Transverse colon (tissue), 4 donors: ENCODE data around the gene ERC2. TPM values are rescaled to one million over a fixed set of nuclear protein-coding genes. Genes with fewer than 3 reads are reported as not detected.
A peak's percentile ranks its signal among the peaks of the same experiment; 100 is the strongest.

ENCODE experiments used
- DNase-seq: peaks from one replicate; pipeline ENCODE4 v3.0.0-alpha.2; 2019
- H3K27ac ChIP-seq, 4 donors: fragments of 200-600 bp; sonication (generic); 2 replicates each; pipeline ENCODE4 v1.5.1; 2016 to 2018; ENCODE audit warnings: inconsistent platforms in 4 of 4
- H3K27me3 ChIP-seq: fragments of 200-600 bp; sonication (generic); 2 replicates; pipeline ENCODE4 v1.5.1; 2017; ENCODE audit warnings: inconsistent platforms
- H3K36me3 ChIP-seq, 4 donors: fragments of 200-600 bp; sonication (generic); 2 replicates each; pipeline ENCODE4 v1.5.1; 2017 to 2019; ENCODE audit warnings: inconsistent platforms in 4 of 4
- H3K4me1 ChIP-seq, 4 donors: fragments of 200-600 bp; sonication (generic); 2 replicates each; pipeline ENCODE4 v1.5.1; 2017 to 2020; ENCODE audit warnings: inconsistent platforms in 4 of 4
- H3K4me3 ChIP-seq, 4 donors: fragments of 200-600 bp; sonication (generic); 1 replicate in 1 of 4; 2 replicates in 3 of 4; pipeline versions ENCODE4 v1.5.1 to v1.6.1; 2017 to 2019; ENCODE audit warnings: inconsistent platforms in 4 of 4
- H3K9me3 ChIP-seq, 2 donors: fragments of 200-600 bp; sonication (generic); 2 replicates each; pipeline ENCODE4 v1.5.1; 2017 to 2019; ENCODE audit warnings: inconsistent platforms in 2 of 2
- CTCF ChIP-seq, 5 experiments: fragments of 200-600 bp in 3 of 5; fragments of 450-650 bp in 2 of 5; sonication (generic) in 3 of 5; IDR thresholded peaks; 1 replicate in 2 of 5; 2 replicates in 3 of 5; pipeline ENCODE4 v1.5.1; 2016 to 2017; ENCODE audit warnings: antibody characterized with exemption in 5 of 5, inconsistent platforms in 3 of 5, mild to moderate bottlenecking in 2 of 5, moderate library complexity in 1 of 5
- EP300 ChIP-seq: sonication (generic); formaldehyde crosslinking; IDR thresholded peaks from one replicate; pipeline ENCODE4 v1.6.1; 2017; ENCODE audit warnings: antibody characterized with exemption, low read depth
- POLR2A ChIP-seq: fragments of 450-650 bp; IDR thresholded peaks from one replicate; pipeline ENCODE4 v1.6.1; 2016; ENCODE audit warnings: antibody characterized with exemption, mild to moderate bottlenecking, moderate library complexity
- POLR2AphosphoS5 ChIP-seq, 3 donors: sonication (generic); formaldehyde crosslinking; IDR thresholded peaks; one replicate each; pipeline ENCODE4 v1.6.1; 2016; ENCODE audit warnings: antibody characterized with exemption in 3 of 3
- WGBS, 2 donors: methylation state at CpG; one replicate each; pipeline ENCODE4 v1.1.5; 2018; ENCODE audit warnings: low coverage in 1 of 2; 5-methylcytosine and 5-hydroxymethylcytosine counted together
- in situ Hi-C, 4 donors: fragments of 200-750 bp; cut with MboI; loops; one replicate each; pipeline versions ENCODE4 v1.15.0 to v1.15.1; 2017; ENCODE audit warnings: low sequenced_read_pairs in 3 of 4, low pct_ligation_motif_present in 1 of 4, low pct_unique_long_range_greater_than_20kb in 1 of 4
- intact Hi-C: fragments of 100-400 bp; cut with DNase I; formaldehyde crosslinking; loops from one replicate; pipeline ENCODE4 v1.15.1; 2023; ENCODE audit warnings: low total_unique reads
- total RNA-seq, 4 donors: library from RNA; depleted of rRNA; stranded (reverse); fragments of >200 nt; gene quantifications; one replicate each; pipeline ENCODE4 v1.1.0, GENCODE V29; 2016

Gene ERC2
- total RNA-seq, 4 donors from 2014 or later, result 0.41 to 1.3 TPM; not detected in 2

DNA sequence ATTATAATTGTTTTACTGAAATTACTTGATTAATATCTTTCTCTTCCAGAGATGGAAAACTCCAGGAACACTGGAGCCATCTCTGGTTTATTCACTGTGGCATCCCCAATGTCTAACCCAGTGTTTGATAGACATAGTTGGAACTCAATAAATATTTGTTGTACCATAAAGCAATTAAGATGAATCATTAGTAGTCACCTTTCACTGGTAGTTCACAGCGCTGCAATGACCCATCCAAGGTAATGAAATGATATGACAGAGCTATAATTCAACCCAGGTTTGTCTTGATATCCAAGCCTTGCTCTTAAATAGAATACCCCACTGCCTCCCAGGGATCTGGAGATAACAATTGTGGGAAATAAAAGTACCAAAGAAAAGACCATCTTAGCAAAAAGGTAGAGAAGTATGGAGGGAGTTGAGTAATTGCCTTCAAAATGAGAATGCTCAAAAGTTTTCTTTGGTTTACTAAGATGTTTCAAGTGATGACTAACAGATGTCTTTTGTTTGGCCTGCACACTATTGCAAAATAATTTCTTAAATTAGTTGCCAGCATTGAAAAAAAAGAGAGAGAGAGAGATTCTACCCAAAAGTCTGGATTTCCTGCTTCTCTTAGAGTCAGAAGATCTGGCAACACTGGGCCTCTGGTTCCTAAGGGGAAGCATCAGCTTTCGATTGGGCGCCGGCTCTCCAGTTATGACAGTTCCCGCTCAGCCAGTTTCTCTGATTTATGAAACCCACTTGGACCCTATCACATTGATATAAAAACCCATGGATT lies 348.5 kb downstream of the ERC2 start:
- 76 to 78% methylated on average over 5 of the region's 5 CpGs for WGBS, 2 donors
- intact Hi-C loops (loop anchor here (2.0 kb wide), 1 partner anchor 41 kb away; no protein-coding TSS in a partner anchor), in situ Hi-C loops (no loop called here)
- H3K4me3 ChIP-seq, result no peak overlapping the region
- no peaks in the 10 kb centered on the region for H3K27me3 ChIP-seq
- TF ChIP-seq EP300 (no peak), POLR2AphosphoS5 (IDR thresholded peaks at IDR 0.05) (peak in 1 of 3 donors; percentile 24), CTCF (IDR thresholded peaks at IDR 0.05) (no peak)
- no peaks in the 10 kb centered on the region for H3K4me1 ChIP-seq
- no peaks in the 10 kb centered on the region for H3K36me3 ChIP-seq
- no peak for DNase-seq
- no peak overlapping the region for H3K27ac ChIP-seq
- peaks cover 0 to 5% of the 10 kb centered on the region in 2 donors for H3K9me3 ChIP-seq

- Histone ChIP-seq H3K9me3 (peaks cover 0 to 5% of the 10 kb centered on the region in 2 donors), H3K36me3 (no peaks in the 10 kb centered on the region), H3K27me3 (no peaks in the 10 kb centered on the region), H3K27ac (no peak overlapping the region), H3K4me1 (no peaks in the 10 kb centered on the region), H3K4me3 (no peak overlapping the region)
- 17 to 46% methylated on average over 1 of the region's 1 CpG for WGBS, 2 donors
- intact Hi-C loops (loop anchor here (2.0 kb wide), 1 partner anchor 42 kb away; no protein-coding TSS in a partner anchor), in situ Hi-C loops (no loop called here)
- DNase-seq, result no peak
- TF ChIP-seq CTCF (IDR thresholded peaks at IDR 0.05), result no peak
- TF ChIP-seq EP300, result no peak
Measured at GRCh38 chr3:56118968-56119367, 349.3 kb downstream of the ERC2 start.

DNA sequence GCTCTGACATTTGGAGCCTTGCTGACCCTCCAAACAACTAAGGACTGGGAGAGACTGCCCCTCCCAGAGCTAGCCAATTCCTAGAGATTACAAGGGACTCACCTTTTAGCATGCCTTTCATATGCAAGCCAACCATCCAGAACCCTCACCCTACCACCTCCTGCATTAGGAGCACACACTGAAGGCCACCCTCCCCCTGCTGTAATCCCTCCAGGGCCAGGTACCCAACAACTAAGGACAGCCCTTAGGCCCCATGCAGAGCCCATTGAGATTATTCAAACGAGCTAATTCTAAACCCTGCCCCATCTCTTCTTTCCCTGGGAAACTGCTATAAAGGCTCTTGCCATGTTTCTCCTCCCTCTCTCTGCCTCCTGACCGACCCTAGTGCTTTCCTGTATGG lies 352.6 kb downstream of the ERC2 start:
- Histone ChIP-seq H3K9me3 (peaks cover 0 to 5% of the 10 kb centered on the region in 2 donors), H3K4me3 (no peak overlapping the region), H3K27ac (no peak overlapping the region), H3K36me3 (no peaks in the 10 kb centered on the region), H3K27me3 (no peaks in the 10 kb centered on the region), H3K4me1 (no peaks in the 10 kb centered on the region)
- no peak for DNase-seq
- TF ChIP-seq POLR2A (no peak), POLR2AphosphoS5 (IDR thresholded peaks at IDR 0.05) (no peak), CTCF (IDR thresholded peaks at IDR 0.05) (no peak), EP300 (no peak)
- WGBS, 2 donors, result 11 to 57% methylated on average over 2 of the region's 2 CpGs
- intact Hi-C loops, result no loop called here
- in situ Hi-C loops, result no loop called here

DNA sequence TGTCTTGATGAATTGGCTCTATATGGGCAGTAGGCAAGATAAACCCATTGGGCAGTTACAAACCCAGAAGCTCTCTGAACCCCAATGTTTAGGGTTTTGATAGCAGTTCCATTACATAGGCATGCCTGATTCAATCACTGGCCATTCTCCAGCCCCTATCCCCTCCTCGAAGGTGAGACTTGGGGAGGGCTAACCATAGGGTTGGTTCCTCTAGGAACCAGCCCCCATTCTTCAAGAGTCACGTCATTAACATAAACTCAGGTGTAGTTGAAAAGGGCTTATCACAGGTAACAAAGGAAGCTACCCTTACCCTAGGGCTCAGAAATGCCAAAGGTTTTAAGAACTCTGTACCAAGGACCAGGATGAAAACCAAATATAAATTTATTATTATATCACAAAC lies 353.1 kb downstream of the ERC2 start:
- Histone ChIP-seq H3K36me3 (no peaks in the 10 kb centered on the region), H3K27ac (no peak overlapping the region), H3K27me3 (no peaks in the 10 kb centered on the region), H3K9me3 (peaks cover 0 to 5% of the 10 kb centered on the region in 2 donors), H3K4me3 (no peak overlapping the region), H3K4me1 (no peaks in the 10 kb centered on the region)
- no peak for DNase-seq
- in situ Hi-C loops (no loop called here), intact Hi-C loops (no loop called here)
- WGBS, 2 donors, result 69% methylated on average over 2 of the region's 2 CpGs; no CpG with 5 or more reads in 1 of the 2 donors
- TF ChIP-seq EP300 (no peak), CTCF (IDR thresholded peaks at IDR 0.05) (no peak), POLR2A (no peak), POLR2AphosphoS5 (IDR thresholded peaks at IDR 0.05) (no peak)
